ENCODE data around the gene CTDSPL. TPM values are rescaled to one million over a fixed set of nuclear protein-coding genes. Genes with fewer than 3 reads are reported as not detected.

The CTDSPL gene
- polyA plus RNA-seq, 4 donors: 109 to 119 (median 110) TPM

GRCh38 chr3:37909067-37909911, 47.6 kb downstream of the CTDSPL start:
- DNase-seq (ENCODE audit: low read depth in 4 of 4, low spot score in 3 of 4): no peak

- peak in 1 of 4 donors; percentile 28 for DNase-seq (ENCODE audit: low read depth in 4 of 4, low spot score in 3 of 4)
Observed at GRCh38 chr3:37910671-37911400, 49.2 kb downstream of the CTDSPL start.

GRCh38 chr3:37912052-37912733, 50.5 kb downstream of the CTDSPL start:
- DNase-seq (ENCODE audit: low read depth in 4 of 4, low spot score in 3 of 4): no peak

- no peak for DNase-seq (ENCODE audit: low read depth in 4 of 4, low spot score in 3 of 4)
Observed at GRCh38 chr3:37913522-37913921, 51.8 kb downstream of the CTDSPL start.

- DNase-seq (ENCODE audit: low read depth in 4 of 4, low spot score in 3 of 4): no peak
Observed at GRCh38 chr3:37916685-37917084, 55.0 kb downstream of the CTDSPL start.

- no peak for DNase-seq (ENCODE audit: low read depth in 4 of 4, low spot score in 3 of 4)
Observed at GRCh38 chr3:37918627-37919026, 56.9 kb downstream of the CTDSPL start.

GRCh38 chr3:37920156-37920699, 58.5 kb downstream of the CTDSPL start:
- no peak for DNase-seq (ENCODE audit: low read depth in 4 of 4, low spot score in 3 of 4)

- DNase-seq (ENCODE audit: low read depth in 4 of 4, low spot score in 3 of 4): no peak
Observed at GRCh38 chr3:37921025-37921424, 59.3 kb downstream of the CTDSPL start.

GRCh38 chr3:37922721-37923568, 61.3 kb downstream of the CTDSPL start:
- DNase-seq (ENCODE audit: low read depth in 4 of 4, low spot score in 3 of 4): no peak

GRCh38 chr3:37923569-37924040, 61.9 kb downstream of the CTDSPL start:
- DNase-seq (ENCODE audit: low read depth in 4 of 4, low spot score in 3 of 4): no peak

GRCh38 chr3:37924453-37924852, 62.8 kb downstream of the CTDSPL start:
- DNase-seq (ENCODE audit: low read depth in 4 of 4, low spot score in 3 of 4): no peak

GRCh38 chr3:37925157-37925556, 63.5 kb downstream of the CTDSPL start:
- no peak for DNase-seq (ENCODE audit: low read depth in 4 of 4, low spot score in 3 of 4)

- no peak for DNase-seq (ENCODE audit: low read depth in 4 of 4, low spot score in 3 of 4)
Observed at GRCh38 chr3:37926611-37927010, 64.9 kb downstream of the CTDSPL start.

- DNase-seq (ENCODE audit: low read depth in 4 of 4, low spot score in 3 of 4): no peak
Observed at GRCh38 chr3:37930495-37930894, 68.8 kb downstream of the CTDSPL start.

- no peak for DNase-seq (ENCODE audit: low read depth in 4 of 4, low spot score in 3 of 4)
Observed at GRCh38 chr3:37932505-37932904, 70.8 kb downstream of the CTDSPL start.

GRCh38 chr3:37934631-37935289, 73.1 kb downstream of the CTDSPL start:
- no peak for DNase-seq (ENCODE audit: low read depth in 4 of 4, low spot score in 3 of 4)

- no peak for DNase-seq (ENCODE audit: low read depth in 4 of 4, low spot score in 3 of 4)
Observed at GRCh38 chr3:37935290-37935668, 73.6 kb downstream of the CTDSPL start.

GRCh38 chr3:37935756-37936666, 74.3 kb downstream of the CTDSPL start:
- DNase-seq (ENCODE audit: low read depth in 4 of 4, low spot score in 3 of 4): no peak

Data from right renal pelvis (tissue), 4 donors.